Measurements from ENCODE around the gene OMP.

Gene OMP

DNA sequence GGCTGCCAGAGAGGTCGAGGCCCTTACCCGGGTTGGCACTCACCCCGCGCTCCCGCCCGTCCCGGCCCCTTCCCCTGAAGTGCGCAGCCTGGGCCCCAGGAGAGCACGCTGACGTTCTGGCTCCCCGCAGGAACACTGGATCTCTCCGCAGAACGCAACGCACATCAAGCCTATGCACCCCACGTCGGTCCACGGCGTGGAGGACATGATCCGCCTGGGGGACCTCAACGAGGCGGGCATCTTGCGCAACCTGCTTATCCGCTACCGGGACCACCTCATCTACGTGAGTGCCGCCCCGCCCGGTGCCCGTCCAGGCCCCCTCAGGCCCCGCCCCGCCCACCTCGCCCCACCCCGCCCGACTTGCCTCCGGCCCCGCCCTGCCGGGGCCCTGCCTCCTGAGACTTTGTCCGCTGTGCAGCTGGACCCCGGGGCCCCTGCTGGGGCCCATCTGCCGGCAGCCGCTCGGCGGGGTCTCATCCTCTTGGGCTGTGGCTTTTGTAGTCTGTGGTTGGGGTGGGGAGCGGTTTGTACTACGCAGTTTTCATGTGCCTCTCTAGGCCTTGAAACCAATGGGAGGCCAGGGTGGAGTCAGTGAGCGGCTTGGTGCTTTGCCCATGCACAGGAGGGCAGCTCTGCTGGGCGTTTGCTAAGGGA lies 45.2 kb downstream of the OMP start:
- Histone ChIP-seq H3F3A (ENCODE audit: insufficient read depth, low read length) (no peaks in the 10 kb centered on the region), H3K27ac (ENCODE audit: low read length) (no peak overlapping the region), H3K27me3 (replicated peaks; ENCODE audit: insufficient read depth, low read length) (no peaks in the 10 kb centered on the region), H3K4me3 (ENCODE audit: low read length) (no peak overlapping the region), H3K9me2 (replicated peaks; ENCODE audit: insufficient read depth, low read length) (no peaks in the 10 kb centered on the region), H2AFZ (ENCODE audit: low read length) (no peak overlapping the region), H3K9me3 (replicated peaks; ENCODE audit: insufficient read depth, low read length) (no peaks in the 10 kb centered on the region), H3K36me3 (replicated peaks; ENCODE audit: insufficient read depth, low read length) (no peaks in the 10 kb centered on the region), H4K20me1 (ENCODE audit: insufficient read depth, low read length) (no peaks in the 10 kb centered on the region), H3K4me2 (ENCODE audit: low read depth, low read length) (no peak overlapping the region), H3K9ac (ENCODE audit: low read length) (no peak overlapping the region), H3K79me2 (ENCODE audit: low read length) (no peaks in the 10 kb centered on the region), H3K4me1 (ENCODE audit: low read length) (no peaks in the 10 kb centered on the region)
- TF ChIP-seq EZH2phosphoT487 (IDR thresholded peaks at IDR 0.05; ENCODE audit: low read length) (no peak), EZH2 (optimal IDR thresholded peaks at IDR 0.05; ENCODE audit: low read depth, low read length) (no peak)
- TF ChIP-seq, protein P1, sequence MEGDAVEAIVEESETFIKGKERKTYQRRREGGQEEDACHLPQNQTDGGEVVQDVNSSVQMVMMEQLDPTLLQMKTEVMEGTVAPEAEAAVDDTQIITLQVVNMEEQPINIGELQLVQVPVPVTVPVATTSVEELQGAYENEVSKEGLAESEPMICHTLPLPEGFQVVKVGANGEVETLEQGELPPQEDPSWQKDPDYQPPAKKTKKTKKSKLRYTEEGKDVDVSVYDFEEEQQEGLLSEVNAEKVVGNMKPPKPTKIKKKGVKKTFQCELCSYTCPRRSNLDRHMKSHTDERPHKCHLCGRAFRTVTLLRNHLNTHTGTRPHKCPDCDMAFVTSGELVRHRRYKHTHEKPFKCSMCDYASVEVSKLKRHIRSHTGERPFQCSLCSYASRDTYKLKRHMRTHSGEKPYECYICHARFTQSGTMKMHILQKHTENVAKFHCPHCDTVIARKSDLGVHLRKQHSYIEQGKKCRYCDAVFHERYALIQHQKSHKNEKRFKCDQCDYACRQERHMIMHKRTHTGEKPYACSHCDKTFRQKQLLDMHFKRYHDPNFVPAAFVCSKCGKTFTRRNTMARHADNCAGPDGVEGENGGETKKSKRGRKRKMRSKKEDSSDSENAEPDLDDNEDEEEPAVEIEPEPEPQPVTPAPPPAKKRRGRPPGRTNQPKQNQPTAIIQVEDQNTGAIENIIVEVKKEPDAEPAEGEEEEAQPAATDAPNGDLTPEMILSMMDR (IDR thresholded peaks at IDR 0.05; ENCODE audit: low read length) = no peak
- no peak for DNase-seq

DNA sequence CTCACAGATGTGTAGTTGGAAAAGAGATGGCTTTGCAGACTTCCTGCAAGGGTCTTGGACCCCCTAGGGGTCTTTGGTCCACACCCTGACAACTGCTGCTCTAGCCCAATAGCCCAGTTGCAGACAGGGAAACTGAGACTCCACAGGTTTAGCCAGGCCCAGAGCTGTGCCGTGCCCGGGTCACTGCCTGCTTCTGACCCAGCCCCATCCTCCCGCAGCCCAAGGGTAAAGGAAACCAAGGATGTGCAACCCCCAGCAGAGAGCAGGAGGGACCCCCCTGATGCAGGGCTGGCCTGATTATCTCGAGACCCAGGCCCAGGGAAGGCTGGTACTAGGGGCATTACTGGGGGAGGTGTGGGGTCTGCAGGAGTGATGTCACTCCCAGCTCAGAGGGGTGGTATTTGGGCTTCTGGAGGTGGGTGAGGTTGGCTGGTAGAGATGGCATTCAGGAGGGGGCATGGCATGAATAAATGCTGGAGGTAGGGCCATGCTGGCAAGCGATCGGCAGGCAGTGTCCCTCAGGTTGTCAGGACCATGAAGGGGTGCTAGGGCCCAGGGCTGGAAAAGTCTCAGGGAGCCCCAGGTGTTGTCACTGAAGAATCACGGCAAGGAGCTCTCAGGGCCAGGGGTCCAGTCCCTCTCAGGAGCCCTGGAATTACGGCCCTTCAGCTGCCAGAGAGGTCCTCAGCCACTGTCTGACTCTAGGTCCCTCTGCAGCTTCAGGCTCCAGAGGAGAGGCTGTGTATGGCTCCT lies 46.5 kb downstream of the OMP start:
- H2AFZ ChIP-seq (ENCODE audit: low read length) = no peak overlapping the region
- no peaks in the 10 kb centered on the region for H3K27me3 ChIP-seq (replicated peaks; ENCODE audit: insufficient read depth, low read length)
- no peaks in the 10 kb centered on the region for H3K4me1 ChIP-seq (ENCODE audit: low read length)
- DNase-seq = no peak
- no peaks in the 10 kb centered on the region for H3K9me3 ChIP-seq (replicated peaks; ENCODE audit: insufficient read depth, low read length)
- no peaks in the 10 kb centered on the region for H3K79me2 ChIP-seq (ENCODE audit: low read length)
- no peaks in the 10 kb centered on the region for H3K36me3 ChIP-seq (replicated peaks; ENCODE audit: insufficient read depth, low read length)
- H3K9ac ChIP-seq (ENCODE audit: low read length) = no peak overlapping the region
- no peak overlapping the region for H3K27ac ChIP-seq (ENCODE audit: low read length)
- H4K20me1 ChIP-seq (ENCODE audit: insufficient read depth, low read length) = no peaks in the 10 kb centered on the region
- H3K4me3 ChIP-seq (ENCODE audit: low read length) = no peak overlapping the region
- TF ChIP-seq EZH2phosphoT487 (IDR thresholded peaks at IDR 0.05; ENCODE audit: low read length) = no peak
- H3K9me2 ChIP-seq (replicated peaks; ENCODE audit: insufficient read depth, low read length) = no peaks in the 10 kb centered on the region
- no peaks in the 10 kb centered on the region for H3F3A ChIP-seq (ENCODE audit: insufficient read depth, low read length)
- no peak overlapping the region for H3K4me2 ChIP-seq (ENCODE audit: low read depth, low read length)

DNA sequence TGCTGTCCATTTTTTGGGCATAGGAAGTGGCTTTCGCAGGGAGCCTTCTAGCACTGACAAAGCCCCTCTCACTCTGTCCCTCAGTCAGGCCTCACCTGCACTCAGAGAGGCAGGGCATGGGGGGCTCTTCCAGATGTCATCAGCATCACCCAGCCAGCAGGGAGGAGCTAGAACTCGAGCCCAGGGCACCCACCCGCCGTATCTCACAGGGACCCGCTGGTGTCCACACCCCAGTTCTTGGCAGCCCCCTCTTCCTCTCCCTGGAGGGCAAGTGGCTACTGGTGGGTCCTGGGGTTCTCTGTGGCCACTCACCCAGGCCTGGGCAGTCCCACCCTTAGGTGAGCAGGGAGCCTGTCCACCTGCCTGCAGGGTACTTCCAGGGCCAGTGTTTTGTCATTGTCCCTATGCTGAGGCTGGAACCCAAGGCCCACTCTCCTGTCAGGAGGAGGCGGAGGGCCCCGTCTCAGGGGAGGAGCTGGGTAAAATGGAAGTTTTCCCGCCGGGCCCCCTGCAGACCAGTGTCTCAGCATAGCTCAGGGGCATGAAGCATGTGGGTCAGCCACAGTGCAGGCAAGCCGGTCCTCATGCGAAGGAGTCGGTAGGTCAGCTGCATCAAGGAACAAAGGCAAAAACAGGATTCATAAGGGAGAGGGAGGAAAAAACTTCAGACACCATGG lies 47.2 kb downstream of the OMP start:
- H3K36me3 ChIP-seq (replicated peaks; ENCODE audit: insufficient read depth, low read length) = no peaks in the 10 kb centered on the region
- no peak overlapping the region for H3K4me3 ChIP-seq (ENCODE audit: low read length)
- no peak for TF ChIP-seq EZH2phosphoT487 (IDR thresholded peaks at IDR 0.05; ENCODE audit: low read length)
- no peak for TF ChIP-seq EZH2 (optimal IDR thresholded peaks at IDR 0.05; ENCODE audit: low read depth, low read length)
- TF ChIP-seq, protein P1 (IDR thresholded peaks at IDR 0.05; ENCODE audit: low read length) = no peak
- no peak overlapping the region for H3K4me2 ChIP-seq (ENCODE audit: low read depth, low read length)
- no peaks in the 10 kb centered on the region for H4K20me1 ChIP-seq (ENCODE audit: insufficient read depth, low read length)
- H3K9me2 ChIP-seq (replicated peaks; ENCODE audit: insufficient read depth, low read length) = no peaks in the 10 kb centered on the region
- H3K9me3 ChIP-seq (replicated peaks; ENCODE audit: insufficient read depth, low read length) = no peaks in the 10 kb centered on the region
- no peak overlapping the region for H3K27ac ChIP-seq (ENCODE audit: low read length)
- H3F3A ChIP-seq (ENCODE audit: insufficient read depth, low read length) = no peaks in the 10 kb centered on the region
- no peak overlapping the region for H2AFZ ChIP-seq (ENCODE audit: low read length)
- no peak overlapping the region for H3K9ac ChIP-seq (ENCODE audit: low read length)
- no peaks in the 10 kb centered on the region for H3K79me2 ChIP-seq (ENCODE audit: low read length)
- no peak for DNase-seq
- H3K27me3 ChIP-seq (replicated peaks; ENCODE audit: insufficient read depth, low read length) = no peaks in the 10 kb centered on the region
- H3K4me1 ChIP-seq (ENCODE audit: low read length) = no peaks in the 10 kb centered on the region

Data from MM.1S (cell line).